ENCODE results near the gene MRPL49. TPM values are rescaled to one million over a fixed set of nuclear protein-coding genes. Genes with fewer than 3 reads are reported as not detected.

MRPL49 gene
- total RNA-seq (2014; rRNA removed; shearing (Covaris generic)) = 113 and 138 TPM in 2 replicates

GRCh38 chr11:65121865-65122696 is at the start of gene MRPL49, which contains the start of gene FAU:
MRPL49 (plus strand) TSS chr11:65122321; CDS start chr11:65122347, 26 bp downstream.
FAU (minus strand) TSS chr11:65122134; CDS start chr11:65121813, 321 bp downstream.
- Histone ChIP-seq H3K27me3 (replicated peaks) (no peaks in the 10 kb centered on the region), H3K4me3 (peak within 1 kb of the TSS; percentile 71), H3K9me3 (replicated peaks) (no peaks in the 10 kb centered on the region), H3K27ac (peak within 1 kb of the TSS; percentile 49), H3K4me1 (replicated peaks) (peaks cover 12% of the 10 kb centered on the region), H3K36me3 (peaks cover 86% of the 10 kb centered on the region)
- DNase-seq (ENCODE audit: low read depth in 1 of 2, low spot score in 2 of 2) = peak; percentile 94 to 100

GRCh38 chr11:65072631-65072966 is 49.5 kb upstream of the MRPL49 start:
- Histone ChIP-seq H3K9me3 (replicated peaks) (no peaks in the 10 kb centered on the region), H3K4me1 (replicated peaks) (no peaks in the 10 kb centered on the region), H3K36me3 (peaks cover 22% of the 10 kb centered on the region), H3K27ac (no peak overlapping the region), H3K4me3 (no peak overlapping the region), H3K27me3 (replicated peaks) (no peaks in the 10 kb centered on the region)
- no peak for DNase-seq (ENCODE audit: low read depth in 1 of 2, low spot score in 2 of 2)

GRCh38 chr11:65077451-65077850 is 44.7 kb upstream of the MRPL49 start:
- no peak for DNase-seq (ENCODE audit: low read depth in 1 of 2, low spot score in 2 of 2)
- Histone ChIP-seq H3K9me3 (replicated peaks) (no peaks in the 10 kb centered on the region), H3K4me1 (replicated peaks) (peaks cover under 1% of the 10 kb centered on the region), H3K27ac (no peak overlapping the region), H3K27me3 (replicated peaks) (no peaks in the 10 kb centered on the region), H3K4me3 (no peak overlapping the region), H3K36me3 (peaks cover 69% of the 10 kb centered on the region)

GRCh38 chr11:65078151-65078550 is 44.0 kb upstream of the MRPL49 start:
- Histone ChIP-seq H3K9me3 (replicated peaks) (no peaks in the 10 kb centered on the region), H3K4me1 (replicated peaks) (peaks cover 8% of the 10 kb centered on the region), H3K27ac (no peak overlapping the region), H3K36me3 (peaks cover 76% of the 10 kb centered on the region), H3K27me3 (replicated peaks) (no peaks in the 10 kb centered on the region), H3K4me3 (no peak overlapping the region)
- DNase-seq (ENCODE audit: low read depth in 1 of 2, low spot score in 2 of 2) = peak in 1 of 2 experiments; percentile 40

GRCh38 chr11:65078786-65079342 is 43.3 kb upstream of the MRPL49 start:
- Histone ChIP-seq H3K36me3 (peaks cover 83% of the 10 kb centered on the region), H3K9me3 (replicated peaks) (no peaks in the 10 kb centered on the region), H3K27me3 (replicated peaks) (no peaks in the 10 kb centered on the region), H3K4me3 (no peak overlapping the region), H3K4me1 (replicated peaks) (peaks cover 9% of the 10 kb centered on the region), H3K27ac (no peak overlapping the region)
- no peak for DNase-seq (ENCODE audit: low read depth in 1 of 2, low spot score in 2 of 2)

- H3K36me3 ChIP-seq = peaks cover 91% of the 10 kb centered on the region
- peak overlapping the region; percentile 80 for H3K27ac ChIP-seq
- H3K27me3 ChIP-seq (replicated peaks) = no peaks in the 10 kb centered on the region
- H3K4me1 ChIP-seq (replicated peaks) = peaks cover 16% of the 10 kb centered on the region
- DNase-seq (ENCODE audit: low read depth in 1 of 2, low spot score in 2 of 2) = peak in 1 of 2 experiments; percentile 27
- H3K4me3 ChIP-seq = peak overlapping the region; percentile 76
- H3K9me3 ChIP-seq (replicated peaks) = no peaks in the 10 kb centered on the region
Observed at GRCh38 chr11:65083134-65083833, 38.8 kb upstream of the MRPL49 start.

GRCh38 chr11:65083834-65084597 is 38.1 kb upstream of the MRPL49 start, which contains the start of the genes CDCA5 and ZFPL1:
CDCA5 (minus strand) TSS chr11:65084040; CDS start chr11:65083978, 62 bp downstream.
ZFPL1 (plus strand) TSS chr11:65084222; CDS start chr11:65084699, 477 bp downstream.
- no peaks in the 10 kb centered on the region for H3K9me3 ChIP-seq (replicated peaks)
- peak; percentile 99 for DNase-seq (ENCODE audit: low read depth in 1 of 2, low spot score in 2 of 2)
- peak within 1 kb of the TSS; percentile 80 for H3K27ac ChIP-seq
- peaks cover 16% of the 10 kb centered on the region for H3K4me1 ChIP-seq (replicated peaks)
- H3K4me3 ChIP-seq = peak within 1 kb of the TSS; percentile 76
- peaks cover 91% of the 10 kb centered on the region for H3K36me3 ChIP-seq
- H3K27me3 ChIP-seq (replicated peaks) = no peaks in the 10 kb centered on the region

- no peaks in the 10 kb centered on the region for H3K9me3 ChIP-seq (replicated peaks)
- H3K27ac ChIP-seq = peak overlapping the region; percentile 80
- peaks cover 91% of the 10 kb centered on the region for H3K36me3 ChIP-seq
- no peak for DNase-seq (ENCODE audit: low read depth in 1 of 2, low spot score in 2 of 2)
- H3K4me1 ChIP-seq (replicated peaks) = peaks cover 16% of the 10 kb centered on the region
- H3K4me3 ChIP-seq = peak overlapping the region; percentile 76
- no peaks in the 10 kb centered on the region for H3K27me3 ChIP-seq (replicated peaks)
Observed at GRCh38 chr11:65084598-65085375, 37.3 kb upstream of the MRPL49 start.

- H3K9me3 ChIP-seq (replicated peaks) = no peaks in the 10 kb centered on the region
- H3K27me3 ChIP-seq (replicated peaks) = no peaks in the 10 kb centered on the region
- peaks cover 85% of the 10 kb centered on the region for H3K36me3 ChIP-seq
- no peak overlapping the region for H3K27ac ChIP-seq
- no peak for DNase-seq (ENCODE audit: low read depth in 1 of 2, low spot score in 2 of 2)
- H3K4me1 ChIP-seq (replicated peaks) = peaks cover 16% of the 10 kb centered on the region
- H3K4me3 ChIP-seq = no peak overlapping the region
Observed at GRCh38 chr11:65085446-65085845, 36.7 kb upstream of the MRPL49 start.

GRCh38 chr11:65086809-65087208 is 35.3 kb upstream of the MRPL49 start:
- H3K27ac ChIP-seq = no peak overlapping the region
- H3K9me3 ChIP-seq (replicated peaks) = no peaks in the 10 kb centered on the region
- no peak for DNase-seq (ENCODE audit: low read depth in 1 of 2, low spot score in 2 of 2)
- H3K4me3 ChIP-seq = no peak overlapping the region
- H3K36me3 ChIP-seq = peaks cover 71% of the 10 kb centered on the region
- H3K27me3 ChIP-seq (replicated peaks) = no peaks in the 10 kb centered on the region
- peaks cover 16% of the 10 kb centered on the region for H3K4me1 ChIP-seq (replicated peaks)

- H3K4me3 ChIP-seq = no peak overlapping the region
- H3K9me3 ChIP-seq (replicated peaks) = no peaks in the 10 kb centered on the region
- no peaks in the 10 kb centered on the region for H3K27me3 ChIP-seq (replicated peaks)
- DNase-seq (ENCODE audit: low read depth in 1 of 2, low spot score in 2 of 2) = no peak
- no peak overlapping the region for H3K27ac ChIP-seq
- peaks cover 67% of the 10 kb centered on the region for H3K36me3 ChIP-seq
- peaks cover 16% of the 10 kb centered on the region for H3K4me1 ChIP-seq (replicated peaks)
Observed at GRCh38 chr11:65087216-65087615, 34.9 kb upstream of the MRPL49 start.

- H3K4me3 ChIP-seq = no peak overlapping the region
- H3K9me3 ChIP-seq (replicated peaks) = no peaks in the 10 kb centered on the region
- no peaks in the 10 kb centered on the region for H3K27me3 ChIP-seq (replicated peaks)
- peaks cover 62% of the 10 kb centered on the region for H3K36me3 ChIP-seq
- no peak overlapping the region for H3K27ac ChIP-seq
- no peak for DNase-seq (ENCODE audit: low read depth in 1 of 2, low spot score in 2 of 2)
- H3K4me1 ChIP-seq (replicated peaks) = peaks cover 12% of the 10 kb centered on the region
Observed at GRCh38 chr11:65087827-65088226, 34.3 kb upstream of the MRPL49 start.
